Activated CD4-positive, CD25-positive, alpha-beta regulatory T cell treated with anti-CD3 and anti-CD28 coated beads, Interleukin-2, amount 50 U/mL, for 16 hours (primary cell): ENCODE data around the gene PPP1R36.
"Not testable (repeated sequence)": the region's sequence is repeated elsewhere in the genome, so short reads cannot be mapped to it uniquely, and the experiment has no call there.

Experiments
- DNase-seq: peaks from one replicate; pipeline ENCODE4 v3.0.0-alpha.2; 2020; ENCODE audit warnings: low read depth, low spot score

Gene PPP1R36, protein sequence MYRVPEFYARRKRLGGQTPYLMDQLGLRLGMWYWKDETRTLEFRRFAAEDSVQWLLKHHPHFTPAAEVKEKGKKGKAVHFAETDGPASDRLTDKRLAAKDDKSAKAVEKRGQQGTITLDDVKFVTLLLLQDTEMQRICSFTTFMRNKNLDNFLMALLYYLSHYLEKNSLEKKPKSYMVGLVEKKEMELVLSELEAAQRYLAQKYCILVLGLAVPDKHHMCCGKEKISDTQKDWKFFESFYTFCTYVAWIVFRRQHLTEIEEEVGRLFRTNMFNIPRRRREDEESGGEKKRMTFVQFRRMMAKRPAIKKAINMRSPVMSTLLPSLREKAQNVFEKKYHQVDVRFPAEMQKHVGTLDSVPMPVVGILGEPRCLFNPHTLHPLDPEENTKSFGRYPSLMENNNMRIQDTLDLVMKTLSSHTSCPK

DNA sequence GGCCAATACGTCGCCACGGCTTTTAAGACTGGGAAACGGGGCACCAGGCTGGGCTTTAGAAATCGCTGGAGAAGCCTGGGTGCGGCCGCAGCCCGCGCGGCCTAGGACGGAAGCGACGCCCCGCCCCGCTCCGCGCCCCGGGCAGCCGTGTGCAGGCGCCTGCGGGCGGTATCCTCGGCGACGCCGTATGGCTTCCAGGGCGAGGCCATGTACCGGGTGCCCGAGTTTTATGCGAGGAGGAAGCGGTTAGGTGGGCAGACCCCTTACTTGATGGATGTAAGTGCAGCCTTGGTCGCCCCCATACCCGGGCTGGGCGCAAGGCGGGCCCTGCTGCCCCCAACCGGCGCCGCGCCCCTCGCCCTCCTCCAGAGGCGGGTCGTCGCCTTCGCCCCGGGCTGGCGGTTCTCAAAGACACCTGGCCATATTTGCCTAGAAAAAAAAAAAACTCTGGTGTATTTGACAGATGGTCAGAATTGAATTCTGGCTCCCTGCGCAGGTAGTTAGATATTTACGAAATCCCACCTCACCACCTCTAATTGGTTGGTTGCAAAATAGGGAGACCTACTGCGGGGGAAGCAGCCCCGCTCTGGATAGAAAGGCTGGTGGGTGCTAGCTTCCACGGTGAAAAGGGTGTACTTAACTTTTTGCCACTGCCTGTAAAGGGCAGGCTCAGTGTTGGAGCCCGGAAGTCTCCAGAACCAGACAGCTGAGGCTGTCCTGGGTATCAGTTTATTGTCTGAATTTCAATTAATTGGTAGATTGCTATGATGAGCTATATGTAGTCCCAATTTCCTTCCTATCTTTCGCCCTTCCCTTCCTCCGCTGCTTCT, at the start of gene PPP1R36:
Gene PPP1R36, plus strand, starts transcription at position 171 of the 830 bp plus-strand sequence. Its CDS starts 37 bp downstream, at position 208.
- no peak for DNase-seq

DNA sequence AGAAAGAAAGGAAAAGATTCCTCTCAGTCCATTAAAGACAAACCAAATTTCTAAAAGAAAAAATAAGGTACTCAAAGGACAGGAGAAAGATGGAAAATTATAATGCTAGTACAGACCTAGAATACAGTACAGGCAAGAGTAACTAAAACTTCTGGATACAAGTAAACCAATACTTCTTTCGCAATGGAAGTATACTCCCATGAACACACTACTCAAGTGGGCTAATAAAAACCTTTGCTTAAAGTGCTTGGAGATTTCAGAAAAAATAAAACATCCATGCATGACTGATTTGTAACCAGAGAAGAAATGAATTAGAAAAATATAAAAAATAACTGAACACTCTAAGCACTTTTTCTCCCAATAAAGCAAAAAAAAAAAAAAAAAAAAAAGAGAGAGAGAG, 49.7 kb upstream of the PPP1R36 start:
- no peak for DNase-seq

DNA sequence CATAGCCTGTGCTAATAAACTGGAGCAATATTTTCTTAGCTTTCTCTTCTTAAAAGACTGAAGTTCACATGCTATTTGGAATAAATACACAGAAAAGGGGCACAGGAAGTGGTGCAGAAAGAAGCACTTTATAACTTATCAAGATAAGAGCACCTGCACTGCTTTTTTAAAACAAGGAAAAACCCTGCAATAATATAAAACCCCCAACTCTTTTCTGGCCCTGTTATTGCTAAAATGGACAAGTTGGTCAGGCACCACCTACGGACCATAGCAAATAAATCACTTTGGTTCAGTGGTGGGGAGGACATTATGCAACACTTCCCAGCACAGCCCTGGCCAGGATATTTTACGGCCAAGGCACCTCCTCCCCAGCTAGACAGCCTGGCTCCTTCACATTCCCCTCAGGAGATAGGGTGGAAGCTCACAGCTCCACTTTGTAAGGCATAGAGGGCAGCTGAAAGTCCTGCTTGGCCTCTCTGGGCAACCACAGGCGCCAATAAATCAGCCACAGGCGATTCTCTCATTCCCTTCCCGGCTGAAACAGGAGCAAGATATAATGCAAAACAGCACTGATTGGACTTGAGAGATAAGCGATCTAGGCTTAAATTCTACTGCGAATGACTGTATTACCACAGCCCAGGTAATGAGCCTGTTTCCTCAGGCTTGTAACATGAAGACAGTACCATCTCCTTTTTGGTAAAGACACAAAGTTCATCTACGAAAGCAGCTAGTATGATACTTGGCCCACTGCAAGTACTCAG, 48.2 kb upstream of the PPP1R36 start:
- DNase-seq, result no peak

DNA sequence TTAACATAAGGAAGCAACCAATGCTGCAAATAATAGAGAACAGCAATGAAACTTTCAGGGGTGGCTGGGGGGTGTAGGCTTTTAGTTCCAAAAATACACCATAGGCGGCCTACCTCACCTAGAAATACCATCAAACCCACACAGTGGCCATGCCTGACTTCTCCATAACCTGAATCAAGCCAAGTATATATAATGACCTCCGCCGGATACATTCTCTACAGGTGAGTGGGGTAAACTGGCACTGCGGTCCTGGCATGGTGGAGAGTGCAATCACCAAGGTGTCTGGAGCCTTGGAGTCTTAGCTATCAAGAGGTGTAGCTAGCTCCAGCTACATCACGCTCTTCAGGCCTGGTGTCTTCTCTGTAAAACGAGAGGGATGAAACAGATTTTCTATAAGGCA, 47.3 kb upstream of the PPP1R36 start:
- no peak for DNase-seq

DNA sequence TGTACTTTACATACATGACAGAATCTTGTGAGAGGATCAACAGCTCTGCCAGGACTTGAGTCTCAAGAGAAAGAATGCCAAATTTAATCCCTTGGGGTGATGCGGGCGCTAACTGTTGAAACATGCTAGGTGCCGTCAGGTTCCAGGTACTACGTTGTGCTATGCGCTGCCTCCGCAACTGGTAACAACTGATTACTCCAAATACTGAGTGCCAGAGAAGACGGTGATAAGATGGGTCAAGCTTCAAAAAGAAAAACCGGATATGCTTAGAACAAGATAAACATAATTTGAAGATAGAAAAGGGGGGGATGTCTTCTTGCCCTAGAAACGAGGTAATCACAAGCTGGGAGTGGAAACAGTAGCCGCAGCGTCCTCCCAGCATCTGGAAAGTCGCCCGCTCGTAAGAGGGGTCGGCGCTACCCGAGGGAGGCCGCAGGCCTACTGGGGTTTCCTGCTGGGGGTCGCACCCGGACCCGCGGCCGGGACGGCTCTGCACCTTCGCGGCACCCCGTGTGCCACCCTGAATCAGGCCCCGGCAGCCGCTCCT, 46.8 kb upstream of the PPP1R36 start:
- DNase-seq, result no peak

DNA sequence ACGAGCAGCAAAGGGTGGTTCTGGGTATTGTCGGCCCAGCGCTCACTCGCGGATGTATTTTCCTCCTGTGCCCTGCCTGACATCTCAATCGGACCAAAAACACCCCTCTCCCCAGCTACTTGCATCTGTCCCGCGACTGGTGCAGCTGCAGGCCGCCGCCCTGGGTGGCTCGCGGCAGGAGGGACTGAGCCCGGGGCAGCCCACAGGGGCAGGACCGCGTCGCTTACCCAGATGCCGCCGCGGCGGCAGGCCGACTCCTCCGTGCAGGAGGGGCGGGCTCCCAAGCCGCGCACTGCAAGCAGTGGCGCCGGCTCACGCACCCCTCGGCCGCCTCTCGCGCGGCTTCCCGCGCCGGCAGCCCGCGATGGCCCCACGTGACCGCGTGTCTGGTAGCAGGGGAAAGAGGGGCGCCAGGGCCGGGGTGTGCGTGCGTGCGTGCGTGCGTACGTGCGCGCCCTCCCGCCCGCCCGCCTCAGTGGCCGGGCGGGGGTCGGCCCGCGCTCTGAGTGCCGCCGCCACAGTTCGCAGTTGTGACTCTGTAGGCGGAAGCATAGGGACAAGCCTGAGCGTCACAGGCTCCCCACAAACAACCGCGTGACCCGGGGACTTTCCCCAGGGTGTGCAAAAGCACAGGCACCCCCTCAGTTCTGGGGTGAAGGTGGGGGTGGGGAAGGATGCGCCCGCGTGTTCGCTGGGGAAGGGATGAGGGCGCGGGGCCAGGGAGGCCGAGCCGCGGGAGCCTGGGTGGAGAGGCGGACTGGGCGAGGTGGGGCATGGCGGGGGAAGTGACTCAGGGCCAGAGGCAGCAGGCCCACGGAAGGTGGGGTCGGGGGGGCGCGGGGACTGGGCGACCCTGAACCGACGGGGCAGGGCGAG, 46.1 kb upstream of the PPP1R36 start, which contains the start of gene ZBTB25:
Gene ZBTB25, minus strand, starts transcription at position 405 of the 876 bp plus-strand sequence. CDS start 13,305 bp downstream, outside the sequence.
- DNase-seq, result peak; percentile 97

DNA sequence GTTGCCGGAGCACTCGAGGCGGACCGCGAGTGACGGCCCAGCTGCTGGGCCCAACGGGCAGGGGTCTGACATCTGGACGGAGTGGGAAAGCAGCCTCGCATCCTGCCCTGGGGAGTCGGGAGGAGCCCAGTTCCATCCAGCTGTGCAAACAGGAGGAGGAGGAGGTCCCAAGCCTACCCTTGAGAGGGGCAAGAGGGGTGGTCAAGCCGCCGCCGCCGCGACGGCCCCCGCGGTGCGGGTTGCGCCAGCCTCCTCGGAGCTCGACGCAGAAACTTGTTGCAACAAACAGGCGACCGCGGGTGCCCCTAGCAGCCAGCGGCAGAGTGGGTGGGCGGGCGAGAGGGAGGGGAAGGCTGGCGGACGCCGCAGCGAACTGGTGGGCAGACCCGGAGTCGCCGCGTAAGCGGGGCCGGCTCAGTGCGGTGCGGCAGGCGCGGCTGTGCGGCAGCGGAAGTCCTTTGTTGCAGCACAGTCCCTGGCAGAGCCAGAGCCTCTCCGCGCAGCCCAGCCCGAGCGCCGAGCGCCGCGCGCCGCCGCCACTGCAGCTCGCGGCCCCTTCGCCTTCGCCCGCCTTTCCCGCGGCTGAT, 45.4 kb upstream of the PPP1R36 start, which contains the start of gene ZBTB1:
Gene ZBTB1, plus strand, starts transcription at position 461 of the 587 bp plus-strand sequence. CDS start 16,735 bp downstream, outside the sequence.
- DNase-seq, result peak; percentile 74

DNA sequence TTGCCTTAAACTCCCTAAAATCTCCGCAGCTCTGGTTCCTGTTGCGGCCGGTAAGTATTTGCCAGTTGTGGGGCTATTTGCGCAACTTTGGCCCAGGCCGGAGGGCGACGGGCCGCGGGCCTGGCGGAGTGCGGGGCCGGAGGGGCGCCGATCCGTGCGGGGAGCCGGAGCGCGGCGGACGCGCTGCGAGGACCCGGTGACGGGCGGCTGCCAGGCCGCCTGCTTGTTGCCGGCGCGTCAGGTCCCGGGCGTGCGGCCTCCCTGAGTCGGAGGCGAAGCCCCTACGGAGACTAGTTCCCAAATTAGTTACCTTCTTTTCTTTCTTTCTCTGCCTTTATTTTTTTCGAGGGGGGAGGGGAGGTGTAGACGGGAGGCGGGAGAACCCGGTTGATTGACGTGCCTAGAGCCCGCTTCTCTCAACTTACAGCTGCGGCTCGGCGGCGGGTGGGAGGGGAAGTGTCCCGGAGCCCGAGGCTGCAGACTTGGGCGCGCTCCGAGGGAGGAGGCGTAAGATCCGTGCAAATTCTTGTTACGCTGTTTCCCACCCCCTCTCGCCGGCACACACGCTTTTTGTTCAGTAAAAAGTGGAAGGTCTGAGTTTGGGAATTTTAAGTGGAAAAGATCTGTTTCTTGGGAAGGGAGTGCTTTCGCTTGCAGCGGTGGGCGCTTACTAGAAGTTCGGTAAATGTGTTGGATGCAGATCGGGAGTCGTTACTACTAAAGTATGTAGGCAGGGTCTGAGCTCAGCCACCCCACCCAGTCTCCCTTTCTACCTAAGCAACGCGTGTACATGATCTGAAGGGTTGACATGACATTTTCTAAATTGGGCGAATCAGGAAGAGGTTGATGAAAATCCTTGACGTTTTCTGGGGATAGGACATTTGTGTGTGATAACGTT, 44.6 kb upstream of the PPP1R36 start:
- peak; percentile 70 for DNase-seq

DNA sequence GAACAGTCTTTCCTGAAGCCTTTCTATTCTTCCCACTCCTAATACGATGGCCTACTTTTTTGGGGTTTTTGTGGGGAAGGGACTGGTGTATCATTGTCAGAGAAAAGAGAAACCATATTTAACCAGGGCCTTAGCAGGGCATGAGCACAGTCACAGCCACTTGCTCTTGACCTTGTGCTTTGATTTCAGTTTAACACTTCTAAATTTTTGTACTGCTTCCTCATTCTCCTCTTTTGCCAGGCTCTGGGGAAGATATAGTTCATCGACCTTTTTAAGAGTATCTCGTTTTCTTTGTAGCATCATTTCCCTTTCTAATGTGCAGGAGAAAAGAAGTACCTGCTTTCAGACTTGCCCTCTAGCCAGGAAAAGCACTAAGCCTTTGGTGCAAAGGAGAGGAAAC, 43.0 kb upstream of the PPP1R36 start:
- DNase-seq, result no peak

DNA sequence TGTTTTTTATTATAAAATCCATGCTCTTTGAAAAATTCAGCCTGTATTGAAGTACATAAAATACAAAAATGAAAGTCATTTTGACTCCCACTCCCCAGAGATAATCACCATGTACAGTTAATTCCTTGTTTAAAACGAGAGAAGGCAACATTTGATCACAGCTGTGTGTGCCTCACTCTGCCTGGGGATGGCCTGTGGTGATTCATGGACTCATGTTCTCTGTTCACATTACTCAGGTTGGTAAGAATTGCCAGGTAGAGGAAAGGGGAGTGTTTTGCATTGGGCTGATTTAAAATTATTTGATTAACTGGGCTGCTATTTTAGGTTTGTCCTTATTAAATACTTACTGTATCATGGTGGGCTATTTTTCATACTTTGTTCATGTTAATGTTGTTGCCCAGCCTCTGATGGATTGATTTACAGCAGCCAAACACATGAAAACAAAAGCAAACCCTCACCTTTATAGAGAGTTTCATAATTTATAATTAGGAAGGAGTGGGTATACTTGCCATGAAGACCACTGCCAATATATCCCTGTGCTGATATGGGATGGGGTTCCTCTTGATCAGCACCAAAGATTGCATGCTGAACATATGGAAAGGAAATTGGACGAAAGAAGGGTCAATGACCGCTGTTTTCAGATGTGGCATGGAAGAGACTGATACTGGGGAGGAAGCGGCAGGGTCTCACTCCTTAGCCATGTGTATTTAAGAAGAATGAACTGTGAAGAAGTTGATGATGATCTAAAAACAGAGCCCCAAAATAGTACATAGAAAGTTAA, 42.2 kb upstream of the PPP1R36 start:
- DNase-seq, result no peak

DNA sequence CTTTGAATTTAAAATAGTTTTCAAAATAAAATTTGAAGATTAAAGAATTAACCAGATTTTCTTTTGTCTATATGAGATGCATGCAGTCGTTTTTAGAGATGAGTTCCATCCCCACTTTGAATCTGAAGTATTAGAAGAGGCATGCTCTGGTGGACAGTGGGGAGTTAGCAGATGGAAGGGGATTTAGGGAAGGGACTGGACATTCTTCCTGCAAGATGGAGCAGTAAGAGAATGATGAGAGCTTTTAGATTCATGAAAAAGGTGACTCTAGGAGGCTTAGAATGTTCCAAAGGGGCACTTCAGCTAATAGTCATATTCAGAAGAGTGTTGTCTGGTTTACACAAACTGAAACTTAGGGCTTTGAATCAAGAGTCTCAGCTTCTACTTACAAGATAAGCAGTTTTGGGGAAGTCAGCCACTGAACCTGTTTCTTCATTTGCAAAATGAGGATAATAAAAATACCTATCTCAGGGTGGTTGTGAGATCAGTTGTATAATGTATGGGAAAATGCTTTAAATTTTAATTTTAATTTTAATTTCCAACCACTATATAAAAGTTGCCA, 41.5 kb upstream of the PPP1R36 start:
- no peak for DNase-seq

DNA sequence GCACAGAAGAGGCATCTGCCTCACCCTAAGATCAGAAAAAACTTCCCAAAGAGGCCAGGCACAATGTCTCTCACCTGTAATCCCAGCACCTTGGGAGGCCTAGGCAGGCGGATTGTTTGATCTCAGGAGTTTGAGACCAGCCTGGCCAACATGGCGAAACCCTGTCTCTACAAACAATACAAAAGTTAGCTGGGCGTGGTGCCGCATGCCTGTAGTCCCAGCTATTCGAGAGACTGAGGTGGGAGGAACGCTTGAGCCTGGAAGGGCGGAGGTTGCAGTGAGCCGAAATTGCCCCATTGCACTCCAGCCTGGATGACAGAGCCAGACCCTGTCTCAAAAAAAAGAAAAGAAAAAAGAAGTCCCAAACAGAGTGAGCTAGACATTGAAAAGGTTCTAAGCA, 40.7 kb upstream of the PPP1R36 start:
- DNase-seq, result no peak

DNA sequence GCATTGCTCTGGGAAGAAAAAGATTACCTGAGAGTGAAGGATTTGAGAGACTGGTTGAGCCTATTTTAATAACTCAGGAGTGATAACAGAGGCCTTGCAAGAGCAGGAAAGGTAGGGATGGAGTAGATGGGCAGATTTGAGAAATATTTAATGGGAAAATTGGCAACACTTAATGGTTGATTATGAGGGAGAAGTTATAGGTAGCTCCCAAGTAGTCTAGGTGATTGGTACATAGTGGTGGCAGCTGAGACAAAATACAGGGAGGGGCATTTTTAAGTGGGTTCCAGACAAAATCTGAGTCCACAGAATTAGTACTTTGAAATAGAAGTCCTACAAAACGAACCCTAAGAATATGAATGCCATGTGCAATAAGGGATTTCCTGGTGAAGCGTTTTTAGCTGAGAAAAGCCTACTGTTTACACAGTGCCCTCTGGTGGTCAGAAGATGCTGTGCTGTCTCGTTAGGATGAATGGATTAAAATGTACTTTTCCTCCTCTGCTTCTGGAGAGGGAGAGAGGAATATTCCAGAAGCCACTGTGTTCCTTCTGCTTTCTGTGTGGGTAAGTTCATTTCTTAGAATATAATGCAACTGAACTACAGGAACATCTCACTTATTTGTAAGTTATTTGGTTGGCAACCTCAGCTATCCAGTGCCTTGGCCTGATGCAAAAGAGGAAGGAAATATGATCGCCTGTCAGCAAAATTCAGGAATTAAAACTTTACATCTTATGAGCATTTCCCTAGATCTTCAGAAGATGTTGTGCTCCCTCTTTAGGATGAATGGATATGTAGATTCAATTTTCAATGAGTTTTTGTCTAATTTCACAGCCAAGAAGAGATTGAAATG, 38.7 kb upstream of the PPP1R36 start:
- peak; percentile 55 for DNase-seq

DNA sequence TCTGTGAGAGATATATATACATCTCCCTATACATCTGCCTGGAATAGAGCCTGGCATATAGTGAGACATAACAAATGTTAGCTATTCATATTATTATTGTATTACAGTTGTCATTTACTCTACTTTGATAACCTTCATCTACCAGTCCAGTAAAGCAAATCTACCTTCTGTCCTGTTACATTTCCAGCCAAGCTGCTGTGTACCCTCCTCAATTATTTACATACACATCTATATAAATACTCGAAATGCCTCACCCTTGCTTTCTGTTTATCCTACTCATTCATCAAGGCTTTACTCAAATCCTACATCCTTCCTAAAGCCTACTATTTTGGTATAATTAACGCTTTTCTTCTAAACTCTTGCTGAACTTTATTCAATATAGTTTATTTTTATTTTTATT, 36.5 kb upstream of the PPP1R36 start:
- no peak for DNase-seq

DNA sequence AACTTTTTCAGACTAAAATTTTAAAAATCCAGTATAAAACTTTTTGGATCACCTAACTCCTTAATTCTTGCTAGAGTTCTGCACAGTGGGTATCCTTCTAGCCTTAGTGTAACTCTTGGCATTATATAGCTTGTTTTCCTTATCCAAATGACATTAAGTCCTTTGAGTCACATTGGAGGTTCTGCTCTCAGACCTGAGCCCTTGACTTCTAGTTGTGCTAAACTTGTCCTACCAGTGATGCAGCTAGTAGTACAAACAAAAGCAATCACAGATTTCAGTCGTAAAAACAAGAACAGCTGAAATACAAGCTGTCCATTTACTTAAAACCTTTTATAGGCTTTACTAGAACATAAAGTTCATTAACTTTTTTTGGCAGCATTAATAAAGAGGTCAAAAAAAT, 34.7 kb upstream of the PPP1R36 start:
- no peak for DNase-seq

DNA sequence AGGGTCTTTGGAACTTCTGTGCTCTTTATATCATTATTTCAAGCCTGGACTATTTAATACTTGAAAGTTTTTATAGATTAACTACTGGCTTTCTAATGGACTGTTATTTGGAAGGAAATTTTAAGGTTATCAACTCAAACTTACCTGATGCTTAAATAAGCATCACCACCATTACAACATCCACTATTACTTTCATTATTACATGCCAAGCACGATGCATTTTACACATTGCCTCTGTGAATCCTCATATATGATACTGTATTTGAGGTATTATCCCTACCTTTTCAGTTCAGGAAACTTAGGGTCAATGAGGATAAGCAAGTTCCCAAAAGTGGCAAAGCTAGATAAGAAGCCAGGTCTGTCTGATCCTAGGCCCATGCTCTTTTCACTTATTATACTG, 32.8 kb upstream of the PPP1R36 start:
- no peak for DNase-seq

DNA sequence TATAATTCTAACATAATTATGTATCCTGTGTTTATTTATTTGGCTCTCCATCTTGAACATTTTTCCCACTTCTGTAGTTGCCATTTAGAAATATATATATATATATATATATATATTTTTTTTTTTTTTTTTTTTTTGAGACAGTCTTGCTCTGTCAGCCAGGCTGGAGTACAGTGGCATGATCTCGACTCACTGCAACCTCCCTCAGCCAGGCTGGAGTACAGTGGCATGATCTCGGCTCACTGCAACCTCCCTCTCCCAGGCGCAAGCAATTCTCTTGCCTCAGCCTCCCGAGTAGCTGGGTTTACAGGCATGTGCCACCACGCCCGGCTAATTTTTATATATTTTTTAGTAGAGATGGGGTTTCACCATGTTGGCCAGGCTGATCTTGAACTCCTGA, 32.1 kb upstream of the PPP1R36 start:
- not testable (repeated sequence) for DNase-seq
